Esophagus squamous epithelium (tissue), 4 donors: Measurements from ENCODE around the gene STEAP1.

Source experiments
- CTCF ChIP-seq, 6 experiments: fragments of 450-650 bp in 4 of 6; fragments of 200-600 bp in 2 of 6; sonication (generic) in 2 of 6; IDR thresholded peaks; one replicate each; pipeline ENCODE4 v1.5.1; 2016 to 2019; ENCODE audit warnings: antibody characterized with exemption in 6 of 6, mild to moderate bottlenecking in 4 of 6, moderate library complexity in 4 of 6
- POLR2A ChIP-seq, 4 donors: fragments of 450-650 bp; IDR thresholded peaks; one replicate each; pipeline ENCODE4 v1.6.1; 2017; ENCODE audit warnings: antibody characterized with exemption in 4 of 4, mild to moderate bottlenecking in 4 of 4, moderate library complexity in 3 of 4

- TF ChIP-seq CTCF (IDR thresholded peaks at IDR 0.05) (no peak), POLR2A (IDR thresholded peaks at IDR 0.05) (no peak)
Observed at GRCh38 chr7:90210475-90210874, 56.2 kb downstream of the STEAP1 start.
